Measurements from ENCODE around the gene ZEB2. TPM values are rescaled to one million over a fixed set of nuclear protein-coding genes. Genes with fewer than 3 reads are reported as not detected.

Gene ZEB2
- total and polyA plus RNA-seq, 2 of the 8 experiments (the other 6 are each of a cell fraction or from before 2014, with no cell fraction given) = 0.38 TPM; not detected in 1

DNA sequence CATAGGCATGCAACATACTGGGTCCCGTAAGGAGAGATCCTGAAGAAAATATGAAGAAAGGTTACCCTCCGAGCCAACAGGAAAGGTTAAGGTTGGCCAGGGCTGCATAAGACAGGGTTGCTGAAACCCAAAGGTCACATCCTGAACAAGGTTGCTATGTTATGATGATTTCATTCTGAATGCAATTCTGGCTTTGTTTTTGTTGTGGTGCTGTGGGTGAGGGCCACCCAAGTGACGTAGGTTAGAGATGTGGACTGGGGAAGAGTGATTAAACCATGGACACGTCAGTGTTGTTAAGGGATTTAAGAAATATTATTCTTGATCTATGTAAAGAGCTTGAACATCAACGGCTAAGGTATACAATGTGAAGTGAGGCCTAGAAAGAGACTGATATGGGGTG, 60.0 kb downstream of the ZEB2 start:
- Histone ChIP-seq H2BK12ac (ENCODE audit: low read depth, low read length) (no peak overlapping the region), H3K9ac (replicated peaks in 1 of 4; ENCODE audit: extremely low read depth in 1 of 4, low read depth in 3 of 4, low read length in 3 of 4) (no peak overlapping the region), H2BK120ac (replicated peaks; ENCODE audit: low read depth, low read length) (no peak overlapping the region), H4K5ac (ENCODE audit: insufficient read length, low read depth, low read length) (no peak overlapping the region), H4K8ac (ENCODE audit: extremely low read depth, insufficient read depth, low read length) (no peak overlapping the region), H4K91ac (replicated peaks; ENCODE audit: insufficient read length, low read length) (no peak overlapping the region), H3K14ac (ENCODE audit: insufficient read length) (no peak overlapping the region), H2BK20ac (ENCODE audit: low read length) (no peak overlapping the region), H3K27ac (ENCODE audit: low read depth, low read length) (no peak overlapping the region), H2AK5ac (ENCODE audit: low read depth, low read length) (no peak overlapping the region), H3K79me2 (ENCODE audit: control insufficient read depth in 1 of 2, insufficient read depth in 2 of 2, low read length in 2 of 2) (no peaks in the 10 kb centered on the region), H4K20me1 (replicated peaks in 1 of 2; ENCODE audit: control insufficient read depth in 1 of 2, insufficient read depth in 2 of 2, low read length in 2 of 2) (no peaks in the 10 kb centered on the region), H3K9me3 (ENCODE audit: insufficient read depth in 2 of 2, low read depth in 1 of 2, low read length in 1 of 2) (no peaks in the 10 kb centered on the region), H3K23me2 (ENCODE audit: low read depth, low read length) (no peaks in the 10 kb centered on the region), H3K4me2 (ENCODE audit: insufficient read depth in 1 of 2, low read depth in 2 of 2, low read length in 2 of 2) (no peak overlapping the region), H3K4ac (replicated peaks; ENCODE audit: insufficient read length, low read depth, low read length) (no peak overlapping the region), H3K4me3 (ENCODE audit: extremely low read depth in 1 of 4, insufficient read depth in 2 of 4, low read depth in 3 of 4, low read length in 4 of 4) (no peak overlapping the region), H3K79me1 (ENCODE audit: low read depth, low read length) (no peaks in the 10 kb centered on the region), H3K4me1 (replicated peaks in 1 of 4; ENCODE audit: control insufficient read depth in 3 of 4, insufficient read depth in 4 of 4, low read length in 3 of 4) (no peaks in the 10 kb centered on the region; a peak in 1 of 7 replicates), H2AFZ (ENCODE audit: low read length) (no peak overlapping the region), H3K18ac (ENCODE audit: extremely low read depth, low read length) (no peak overlapping the region), H3K36me3 (ENCODE audit: control insufficient read depth in 2 of 4, insufficient read depth in 4 of 4, low read length in 3 of 4) (no peaks in the 10 kb centered on the region), H2BK15ac (ENCODE audit: low read length) (no peak overlapping the region), H2BK5ac (ENCODE audit: low read depth, low read length) (no peak overlapping the region), H3K23ac (ENCODE audit: insufficient read length) (no peak overlapping the region), H3K27me3 (replicated peaks in 1 of 4; ENCODE audit: control insufficient read depth in 3 of 4, extremely low read depth in 1 of 4, insufficient read depth in 3 of 4, low read length in 3 of 4) (no peaks in the 10 kb centered on the region; a peak in 2 of 7 replicates), H3K56ac (replicated peaks; ENCODE audit: insufficient read length, low read depth, low read length) (no peak overlapping the region)
- FAIRE-seq = peak; percentile 81
- 81% methylated on average over 5 of the region's 5 CpGs; no CpG with 5 or more reads in 1 of the 2 experiments for WGBS, 2 experiments (ENCODE audit: extremely low coverage in 1 of 2, insufficient coverage in 1 of 2, insufficient read length in 1 of 2, insufficient replicate concordance in 2 of 2, low coverage in 1 of 2, low lambda C conversion rate in 2 of 2, missing lambda C conversion rate in 1 of 2)
- DNase-seq (ENCODE audit: low read depth in 1 of 2, low spot score in 2 of 2) = no peak
- CTCF ChIA-PET (ENCODE audit: partially characterized antibody) = interaction anchor here (0.8 to 3.4 kb wide), 3 partner anchors 8 to 178 kb away, joined by 3 to 25 read pairs (median 3); no protein-coding TSS in a partner anchor
- POLR2A ChIA-PET (ENCODE audit: partially characterized antibody) = no interaction called here
- TF ChIP-seq CHD2 (IDR thresholded peaks at IDR 0.05; ENCODE audit: low read length) (no peak), TAF7 (optimal IDR thresholded peaks at IDR 0.05; ENCODE audit: borderline replicate concordance, low read depth, low read length) (no peak), YY1 (IDR thresholded peaks at IDR 0.05; ENCODE audit: low read depth, low read length) (no peak), RNF2 (IDR thresholded peaks at IDR 0.05; ENCODE audit: borderline replicate concordance, low read depth, low read length, missing control alignments, poor library complexity, severe bottlenecking) (no peak), CBX5 (IDR thresholded peaks at IDR 0.05; ENCODE audit: low read depth, low read length) (no peak), SUZ12 (IDR thresholded peaks at IDR 0.05; ENCODE audit: low read length) (no peak), KDM1A (IDR thresholded peaks at IDR 0.05; ENCODE audit: borderline replicate concordance, low read length) (no peak), TAF1 (IDR thresholded peaks at IDR 0.05; ENCODE audit: low read depth, low read length) (no peak), TEAD4 (IDR thresholded peaks at IDR 0.05; ENCODE audit: low read depth, low read length) (no peak), NRF1 (IDR thresholded peaks at IDR 0.05; ENCODE audit: low read depth, low read length) (no peak), SP4 (IDR thresholded peaks at IDR 0.05; ENCODE audit: low read length) (no peak), EGR1 (IDR thresholded peaks at IDR 0.05; ENCODE audit: borderline replicate concordance, low read depth, low read length) (no peak), POLR2AphosphoS5 (IDR thresholded peaks at IDR 0.05; ENCODE audit: low read depth, low read length) (no peak)
- TF ChIP-seq, protein P1, sequence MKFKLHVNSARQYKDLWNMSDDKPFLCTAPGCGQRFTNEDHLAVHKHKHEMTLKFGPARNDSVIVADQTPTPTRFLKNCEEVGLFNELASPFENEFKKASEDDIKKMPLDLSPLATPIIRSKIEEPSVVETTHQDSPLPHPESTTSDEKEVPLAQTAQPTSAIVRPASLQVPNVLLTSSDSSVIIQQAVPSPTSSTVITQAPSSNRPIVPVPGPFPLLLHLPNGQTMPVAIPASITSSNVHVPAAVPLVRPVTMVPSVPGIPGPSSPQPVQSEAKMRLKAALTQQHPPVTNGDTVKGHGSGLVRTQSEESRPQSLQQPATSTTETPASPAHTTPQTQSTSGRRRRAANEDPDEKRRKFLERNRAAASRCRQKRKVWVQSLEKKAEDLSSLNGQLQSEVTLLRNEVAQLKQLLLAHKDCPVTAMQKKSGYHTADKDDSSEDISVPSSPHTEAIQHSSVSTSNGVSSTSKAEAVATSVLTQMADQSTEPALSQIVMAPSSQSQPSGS (IDR thresholded peaks at IDR 0.05; ENCODE audit: low read length) = no peak
